Loucy (cell line): Measurements from ENCODE around the gene SOS1.

Source experiments
- EZH2phosphoT487 ChIP-seq: fragments of 200-600 bp; IDR thresholded peaks from 2 replicates; pipeline ENCODE4 v1.6.1; 2018; ENCODE audit warnings: antibody characterized with exemption, mild to moderate bottlenecking, moderate library complexity, borderline replicate concordance
- TF ChIP-seq, protein P1 (sequence below): fragments of 200-600 bp; sonication (generic); conservative IDR thresholded peaks from 2 replicates; pipeline ENCODE4 v1.5.1; 2014; ENCODE audit warnings: mild to moderate bottlenecking, antibody characterized with exemption, low read length

- TF ChIP-seq, protein P1, sequence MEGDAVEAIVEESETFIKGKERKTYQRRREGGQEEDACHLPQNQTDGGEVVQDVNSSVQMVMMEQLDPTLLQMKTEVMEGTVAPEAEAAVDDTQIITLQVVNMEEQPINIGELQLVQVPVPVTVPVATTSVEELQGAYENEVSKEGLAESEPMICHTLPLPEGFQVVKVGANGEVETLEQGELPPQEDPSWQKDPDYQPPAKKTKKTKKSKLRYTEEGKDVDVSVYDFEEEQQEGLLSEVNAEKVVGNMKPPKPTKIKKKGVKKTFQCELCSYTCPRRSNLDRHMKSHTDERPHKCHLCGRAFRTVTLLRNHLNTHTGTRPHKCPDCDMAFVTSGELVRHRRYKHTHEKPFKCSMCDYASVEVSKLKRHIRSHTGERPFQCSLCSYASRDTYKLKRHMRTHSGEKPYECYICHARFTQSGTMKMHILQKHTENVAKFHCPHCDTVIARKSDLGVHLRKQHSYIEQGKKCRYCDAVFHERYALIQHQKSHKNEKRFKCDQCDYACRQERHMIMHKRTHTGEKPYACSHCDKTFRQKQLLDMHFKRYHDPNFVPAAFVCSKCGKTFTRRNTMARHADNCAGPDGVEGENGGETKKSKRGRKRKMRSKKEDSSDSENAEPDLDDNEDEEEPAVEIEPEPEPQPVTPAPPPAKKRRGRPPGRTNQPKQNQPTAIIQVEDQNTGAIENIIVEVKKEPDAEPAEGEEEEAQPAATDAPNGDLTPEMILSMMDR, result no peak
- TF ChIP-seq EZH2phosphoT487, result no peak
Observed at GRCh38 chr2:39109537-39109936, 11.3 kb downstream of the SOS1 start.
